ENCODE data around the gene LRP1.

The LRP1 gene

DNA sequence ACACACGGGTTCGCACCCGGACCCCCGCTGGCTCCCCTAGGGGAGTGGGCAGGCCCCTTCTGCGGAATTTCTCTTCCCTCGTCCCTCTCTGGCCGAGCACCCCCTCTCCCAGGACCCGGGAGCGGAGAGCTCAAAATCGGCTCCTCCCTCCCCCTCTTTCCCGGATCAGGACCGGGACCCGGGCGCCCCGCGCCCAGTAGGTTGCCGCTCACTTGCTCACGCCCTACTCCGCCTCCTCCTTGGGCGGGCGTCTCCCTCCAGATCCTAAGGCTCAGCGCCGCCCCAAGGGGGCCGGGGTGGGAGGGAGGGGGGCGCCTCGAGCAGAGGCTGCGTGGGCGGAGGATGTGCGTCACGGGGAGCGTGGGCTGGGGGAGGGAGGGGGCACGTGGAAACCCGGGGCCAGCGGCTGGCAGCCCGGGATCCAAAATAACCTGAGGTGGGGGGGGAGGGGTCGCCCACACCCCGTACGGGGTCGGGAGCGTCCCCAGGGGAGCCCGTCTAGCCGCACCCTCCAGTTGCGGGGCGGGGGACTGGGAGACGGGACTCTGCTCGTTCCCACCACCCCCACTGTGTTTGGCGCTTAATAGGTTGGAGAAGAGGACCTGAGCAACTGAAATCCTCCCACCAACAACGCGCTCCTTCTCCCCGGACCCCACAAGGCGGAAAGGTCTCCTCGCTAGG, 41.1 kb upstream of the LRP1 start:
- in situ Hi-C loops (cut with MboI; ENCODE audit: low pct_unique_long_range_greater_than_20kb, low sequenced_read_pairs, unreplicated experiment): no loop called here
- DNase-seq (ENCODE audit: low spot score): peak; percentile 81
- TF ChIP-seq, protein P1, sequence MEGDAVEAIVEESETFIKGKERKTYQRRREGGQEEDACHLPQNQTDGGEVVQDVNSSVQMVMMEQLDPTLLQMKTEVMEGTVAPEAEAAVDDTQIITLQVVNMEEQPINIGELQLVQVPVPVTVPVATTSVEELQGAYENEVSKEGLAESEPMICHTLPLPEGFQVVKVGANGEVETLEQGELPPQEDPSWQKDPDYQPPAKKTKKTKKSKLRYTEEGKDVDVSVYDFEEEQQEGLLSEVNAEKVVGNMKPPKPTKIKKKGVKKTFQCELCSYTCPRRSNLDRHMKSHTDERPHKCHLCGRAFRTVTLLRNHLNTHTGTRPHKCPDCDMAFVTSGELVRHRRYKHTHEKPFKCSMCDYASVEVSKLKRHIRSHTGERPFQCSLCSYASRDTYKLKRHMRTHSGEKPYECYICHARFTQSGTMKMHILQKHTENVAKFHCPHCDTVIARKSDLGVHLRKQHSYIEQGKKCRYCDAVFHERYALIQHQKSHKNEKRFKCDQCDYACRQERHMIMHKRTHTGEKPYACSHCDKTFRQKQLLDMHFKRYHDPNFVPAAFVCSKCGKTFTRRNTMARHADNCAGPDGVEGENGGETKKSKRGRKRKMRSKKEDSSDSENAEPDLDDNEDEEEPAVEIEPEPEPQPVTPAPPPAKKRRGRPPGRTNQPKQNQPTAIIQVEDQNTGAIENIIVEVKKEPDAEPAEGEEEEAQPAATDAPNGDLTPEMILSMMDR (IDR thresholded peaks at IDR 0.05; ENCODE audit: extremely low read depth, insufficient read depth, missing control alignments): no peak

DNA sequence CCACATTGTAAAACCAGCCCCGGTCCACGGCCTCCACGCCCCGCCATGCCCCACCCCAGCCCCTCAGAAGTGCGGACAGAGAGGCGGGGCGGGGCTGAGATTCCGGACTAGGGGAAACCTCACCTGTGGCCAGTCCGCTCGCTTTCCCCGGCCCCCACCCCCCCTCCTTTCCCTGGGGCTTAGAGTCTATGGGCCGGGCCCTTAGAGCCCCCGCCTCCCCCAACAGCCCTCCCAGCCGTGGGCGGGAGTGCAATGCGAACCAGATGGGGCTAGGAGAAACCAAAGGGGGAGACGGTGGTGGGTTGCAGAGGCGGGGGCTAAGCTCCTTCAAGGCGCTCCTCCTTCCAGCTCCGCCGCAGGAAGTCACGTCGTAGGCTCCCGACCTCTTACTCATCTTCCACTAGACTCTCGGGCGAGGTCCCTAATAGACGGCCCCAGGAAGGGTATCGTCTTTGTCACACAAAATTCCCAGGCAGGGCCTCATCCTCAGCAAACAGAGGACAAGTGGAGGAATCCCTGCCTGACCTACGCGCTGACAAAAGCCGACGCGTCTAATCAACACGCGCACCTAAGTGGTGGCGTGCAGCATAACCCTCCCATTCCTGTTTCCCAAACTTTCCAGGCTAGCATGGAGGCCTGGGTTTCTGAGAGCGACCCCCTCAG, 40.5 kb upstream of the LRP1 start:
- DNase-seq (ENCODE audit: low spot score): peak; percentile 90
- TF ChIP-seq, protein P1 (IDR thresholded peaks at IDR 0.05; ENCODE audit: extremely low read depth, insufficient read depth, missing control alignments): no peak

DNA sequence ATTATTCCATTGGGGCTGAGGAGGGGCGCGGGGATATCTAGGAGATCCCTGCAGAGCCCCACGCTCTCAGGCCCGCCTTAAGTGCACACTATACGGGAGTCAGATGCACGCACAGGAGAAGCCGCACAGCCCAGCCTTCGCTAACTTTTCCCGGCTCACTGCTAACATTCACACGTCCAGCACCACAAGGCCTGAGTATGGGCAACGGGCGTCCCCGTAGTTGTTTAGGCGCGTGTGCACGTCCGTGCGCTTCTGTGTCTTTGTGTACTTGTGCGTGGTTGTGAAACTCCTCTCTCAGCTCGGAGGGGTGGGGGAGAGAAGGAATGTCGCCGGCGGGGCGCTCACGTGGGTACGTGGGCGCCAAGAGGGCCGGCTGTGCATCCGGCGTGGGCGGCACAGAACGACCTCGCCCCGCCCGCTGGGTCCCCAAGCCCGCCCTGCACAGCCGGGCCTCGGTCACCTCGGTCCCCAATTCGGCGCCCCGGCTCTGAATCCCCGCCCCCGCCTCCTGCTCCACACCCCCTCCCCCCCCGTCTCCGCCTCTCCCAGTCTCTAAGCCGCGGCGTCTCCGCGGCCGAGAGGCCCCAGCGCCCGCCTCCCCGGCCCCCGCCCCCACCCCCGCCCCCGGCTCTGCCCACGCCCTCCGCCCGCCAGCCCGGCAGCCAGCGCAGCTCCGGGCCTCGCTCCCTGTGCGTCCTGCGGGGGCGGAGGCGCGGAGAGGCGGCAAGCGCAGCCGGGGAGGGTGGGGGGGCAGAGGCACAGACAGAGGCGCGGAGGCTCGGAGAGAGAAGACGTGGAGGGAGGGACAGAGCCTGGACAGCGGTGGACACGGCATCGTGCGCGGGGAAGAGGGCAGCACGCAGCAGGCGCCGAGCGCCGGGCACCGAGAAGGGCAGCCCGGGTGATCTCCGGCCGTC, 39.7 kb upstream of the LRP1 start, which contains the start of gene NAB2:
Gene NAB2, plus strand, starts transcription at position 761 of the 917 bp plus-strand sequence. CDS start 158 bp downstream, outside the sequence.
- TF ChIP-seq, protein P1 (IDR thresholded peaks at IDR 0.05; ENCODE audit: extremely low read depth, insufficient read depth, missing control alignments): no peak

More for the DNA sequence above, 40.5 kb upstream of the LRP1 start:
- in situ Hi-C loops (cut with MboI; ENCODE audit: low pct_unique_long_range_greater_than_20kb, low sequenced_read_pairs, unreplicated experiment): no loop called here

DNA sequence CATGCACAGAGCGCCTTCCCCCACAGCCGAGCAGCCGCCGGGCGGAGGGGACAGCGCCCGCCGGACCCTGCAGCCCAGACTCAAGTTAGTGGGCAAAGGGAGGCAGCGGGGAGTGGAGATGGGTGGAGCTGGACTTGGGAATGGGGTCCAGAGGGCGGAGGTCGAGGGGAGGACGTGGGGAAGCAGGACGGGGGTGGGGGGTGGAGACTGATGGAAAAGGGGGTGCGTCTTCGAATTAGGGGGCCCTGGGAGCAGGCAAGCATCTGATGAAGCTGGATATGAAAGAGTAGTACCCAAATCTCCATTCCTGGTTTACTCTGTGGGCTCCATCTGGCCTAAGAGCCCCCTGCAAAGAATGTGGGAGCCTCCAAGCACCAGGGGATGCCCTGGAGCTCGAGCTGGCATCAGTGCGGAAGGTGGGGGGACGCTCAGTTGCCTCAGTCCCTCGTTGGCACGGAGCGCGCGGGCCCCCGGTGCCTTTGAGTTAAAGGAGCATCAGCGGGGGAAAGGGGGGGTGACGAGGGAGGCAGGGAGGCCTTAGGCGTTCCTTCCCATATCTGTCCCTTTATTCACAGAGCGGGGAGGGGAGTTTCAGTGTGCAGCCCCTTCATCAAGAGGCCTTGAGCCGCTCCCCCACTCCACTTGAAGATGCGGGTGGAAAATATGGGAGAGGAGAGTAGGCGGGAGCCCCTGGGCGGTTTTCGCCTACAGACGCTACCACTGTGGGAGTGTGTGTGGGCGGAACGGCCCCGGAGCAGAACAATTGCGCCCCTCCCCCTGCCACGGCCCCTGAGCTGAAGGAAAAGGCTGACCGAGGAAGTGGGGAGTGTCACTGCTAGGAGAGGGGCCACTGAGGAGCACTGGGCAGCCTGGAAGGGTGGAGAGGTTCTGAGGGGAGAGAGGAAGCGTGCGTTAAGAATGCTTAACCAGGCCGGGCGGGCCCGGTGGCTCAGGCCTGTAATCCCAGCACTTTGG, 38.7 kb upstream of the LRP1 start:
- TF ChIP-seq, protein P1 (IDR thresholded peaks at IDR 0.05; ENCODE audit: extremely low read depth, insufficient read depth, missing control alignments): no peak
- DNase-seq (ENCODE audit: low spot score): peak; percentile 44
- in situ Hi-C loops (cut with MboI; ENCODE audit: low pct_unique_long_range_greater_than_20kb, low sequenced_read_pairs, unreplicated experiment): no loop called here

More for the DNA sequence above, 39.7 kb upstream of the LRP1 start, which contains the start of gene NAB2:
- in situ Hi-C loops (cut with MboI; ENCODE audit: low pct_unique_long_range_greater_than_20kb, low sequenced_read_pairs, unreplicated experiment): no loop called here
- peak; percentile 96 for DNase-seq (ENCODE audit: low spot score)

DNA sequence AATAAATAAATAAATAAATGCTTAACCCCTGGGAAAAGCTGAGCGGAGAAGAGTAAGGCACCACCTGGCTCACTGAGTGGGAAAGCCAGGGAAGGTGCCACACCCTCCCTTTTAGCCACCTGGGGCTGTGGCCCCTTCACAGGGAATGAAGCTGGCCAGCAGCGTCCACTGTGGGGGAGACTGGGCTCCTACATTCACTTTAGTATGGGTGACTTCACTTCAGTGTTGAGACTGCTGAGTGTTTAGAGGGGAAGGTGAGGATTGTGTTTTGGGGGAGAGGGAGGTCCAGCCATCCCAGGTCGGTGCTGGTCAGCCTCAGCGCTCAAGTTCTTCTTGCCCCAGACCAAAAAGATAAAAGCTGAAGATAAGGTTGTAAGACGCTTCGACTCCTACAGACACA, 37.8 kb upstream of the LRP1 start:
- TF ChIP-seq, protein P1 (IDR thresholded peaks at IDR 0.05; ENCODE audit: extremely low read depth, insufficient read depth, missing control alignments): no peak
- peak; percentile 20 for DNase-seq (ENCODE audit: low spot score)
- in situ Hi-C loops (cut with MboI; ENCODE audit: low pct_unique_long_range_greater_than_20kb, low sequenced_read_pairs, unreplicated experiment): no loop called here

Measured in GM13977 (cell line).